Measurements from ENCODE around the gene CORT.
A peak's percentile ranks its signal among the peaks of the same experiment; 100 is the strongest.
"Not testable (repeated sequence)": the region's sequence is repeated elsewhere in the genome, so short reads cannot be mapped to it uniquely, and the experiment has no call there.

Gene CORT

DNA sequence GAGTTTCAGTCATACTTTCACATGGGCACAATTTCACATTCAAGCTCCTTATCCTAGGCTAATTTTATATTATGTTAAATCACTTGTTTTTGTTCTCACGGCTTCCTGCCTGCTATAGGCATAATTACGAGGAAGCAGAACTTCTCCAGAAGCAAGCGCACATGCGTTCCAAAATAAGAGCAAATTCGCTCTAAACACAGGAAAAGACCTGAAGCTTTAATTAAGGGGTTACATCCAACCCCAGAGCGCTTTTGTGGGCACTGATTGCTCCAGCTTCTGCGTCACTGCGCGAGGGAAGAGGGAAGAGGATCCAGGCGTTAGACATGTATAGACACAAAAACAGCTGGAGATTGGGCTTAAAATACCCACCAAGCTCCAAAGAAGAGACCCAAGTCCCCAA, at the start of gene CORT:
Gene CORT (plus strand): TSS at position 281 of the 400 bp plus-strand sequence. CDS start 193 bp downstream, outside the sequence.
- no peak for DNase-seq

DNA sequence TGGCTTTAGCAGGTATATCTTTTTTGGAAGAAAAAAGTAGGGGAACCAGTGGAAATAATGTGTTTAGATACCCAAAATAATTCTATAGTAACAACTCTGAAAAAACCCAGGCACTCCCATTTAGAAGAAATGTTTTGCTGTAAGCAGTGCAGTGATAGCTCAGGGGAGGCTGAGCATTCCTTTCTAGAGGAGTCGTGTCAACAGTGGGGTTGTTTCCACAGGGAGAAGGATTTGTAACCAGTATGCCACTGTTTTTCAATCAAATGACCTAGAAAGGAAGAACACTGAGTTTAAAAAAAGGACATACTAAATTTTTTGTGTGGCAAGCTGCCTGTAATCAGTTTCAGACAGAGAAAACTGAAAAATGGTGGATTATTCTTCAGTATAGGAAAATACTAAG, 48.5 kb upstream of the CORT start:
- DNase-seq = no peak

DNA sequence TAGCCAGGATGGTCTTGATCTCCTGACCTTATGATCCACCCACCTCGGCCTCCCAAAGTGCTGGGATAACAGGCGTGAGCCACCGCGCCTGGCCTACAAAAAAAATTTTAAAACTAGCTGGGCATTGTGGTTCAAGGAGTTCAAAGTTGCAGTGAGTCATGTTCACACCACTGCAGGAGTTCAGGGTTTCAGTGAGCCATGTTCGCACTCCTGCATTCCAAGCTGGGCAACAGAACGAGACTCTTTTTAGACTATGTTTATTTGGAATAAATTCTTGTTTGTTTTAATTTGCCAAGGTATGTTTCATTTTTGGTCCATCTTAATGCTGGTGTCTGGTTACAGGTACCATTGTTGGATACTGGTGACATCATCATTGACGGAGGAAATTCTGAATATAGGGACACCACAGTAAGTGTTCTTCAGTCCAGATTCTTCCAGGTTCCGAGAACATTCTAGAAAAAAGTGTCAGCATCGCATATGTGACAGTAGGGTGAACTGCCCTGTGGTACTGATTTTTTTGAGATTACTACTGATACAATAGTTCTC, 47.0 kb upstream of the CORT start:
- DNase-seq = no peak

DNA sequence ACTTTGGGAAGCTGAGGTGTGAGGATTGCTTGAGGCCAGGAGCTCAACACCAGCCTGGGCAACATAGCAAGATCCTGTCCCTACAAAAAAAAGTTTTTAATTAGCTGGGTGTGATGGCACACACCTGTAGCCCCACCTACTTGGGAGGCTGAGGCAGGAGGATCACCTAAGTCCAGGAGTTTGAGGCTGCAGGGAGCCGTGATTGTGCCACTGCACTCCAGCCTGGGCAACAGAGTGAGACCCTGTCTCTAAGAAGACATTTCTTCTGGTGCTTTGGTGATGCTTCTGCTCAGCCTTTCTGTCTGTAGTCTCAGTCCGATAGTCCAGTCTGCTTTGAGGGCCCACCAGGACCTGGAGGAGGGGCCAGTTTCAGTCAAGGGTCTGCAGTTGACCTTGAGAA, 42.6 kb upstream of the CORT start:
- no peak for DNase-seq

- no peak for DNase-seq
Measured at GRCh38 chr1:10415211-10415930, 34.5 kb upstream of the CORT start.

- not testable (repeated sequence) for DNase-seq
Measured at GRCh38 chr1:10415967-10416366, 33.9 kb upstream of the CORT start.

- not testable (repeated sequence) for DNase-seq
Measured at GRCh38 chr1:10418741-10419140, 31.1 kb upstream of the CORT start.

DNA sequence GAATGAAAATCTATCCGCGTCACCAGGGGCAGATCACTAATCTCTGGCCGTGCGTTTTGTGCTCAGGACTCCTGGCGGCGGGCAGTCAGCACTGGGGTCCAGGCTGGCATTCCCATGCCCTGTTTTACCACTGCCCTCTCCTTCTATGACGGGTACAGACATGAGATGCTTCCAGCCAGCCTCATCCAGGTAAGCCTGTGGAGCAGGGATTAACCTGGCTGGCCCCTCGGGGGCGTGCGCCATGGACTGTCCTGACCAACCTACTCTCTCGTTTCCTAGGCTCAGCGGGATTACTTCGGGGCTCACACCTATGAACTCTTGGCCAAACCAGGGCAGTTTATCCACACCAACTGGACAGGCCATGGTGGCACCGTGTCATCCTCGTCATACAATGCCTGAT, 30.5 kb upstream of the CORT start:
- no peak for DNase-seq

DNA sequence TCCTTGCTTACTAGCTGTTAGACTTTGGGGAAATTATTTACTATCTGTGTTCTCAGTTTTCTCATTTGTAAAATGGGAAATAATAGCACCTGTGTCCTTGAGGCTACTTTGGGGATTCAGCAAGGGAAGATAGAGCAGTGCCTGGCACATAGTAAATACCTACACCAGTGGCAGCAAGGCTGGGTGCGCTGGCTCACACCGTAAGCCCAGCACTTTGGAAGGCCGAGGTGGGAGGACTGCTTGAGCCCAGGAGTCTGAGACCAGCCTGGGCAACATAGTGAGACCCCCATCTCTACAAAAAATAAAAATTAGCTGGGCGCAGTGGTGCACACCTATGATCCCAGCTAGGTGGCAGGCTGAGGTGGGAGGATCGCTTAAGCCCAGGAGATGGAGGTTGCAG, 28.2 kb upstream of the CORT start:
- no peak for DNase-seq

DNA sequence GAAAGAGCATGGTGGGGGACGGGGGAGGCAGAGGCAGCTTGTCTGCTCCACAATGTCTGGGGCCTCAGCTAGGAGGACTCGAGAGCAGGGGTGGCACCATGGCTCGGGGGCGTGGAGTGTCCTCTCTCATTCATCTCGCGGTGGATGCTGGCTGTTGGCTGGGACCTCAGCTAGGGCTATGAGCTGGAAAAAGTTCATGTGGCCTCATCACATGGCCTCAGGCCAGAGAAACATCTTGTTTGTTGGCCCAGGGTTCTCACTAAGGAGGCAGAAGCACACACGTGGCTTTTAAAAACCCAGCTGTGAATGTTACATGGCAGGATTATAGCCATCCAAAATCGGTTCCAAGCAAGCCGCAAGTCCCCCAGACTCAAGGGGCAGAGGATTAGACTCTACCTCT, 25.8 kb upstream of the CORT start:
- no peak for DNase-seq

DNA sequence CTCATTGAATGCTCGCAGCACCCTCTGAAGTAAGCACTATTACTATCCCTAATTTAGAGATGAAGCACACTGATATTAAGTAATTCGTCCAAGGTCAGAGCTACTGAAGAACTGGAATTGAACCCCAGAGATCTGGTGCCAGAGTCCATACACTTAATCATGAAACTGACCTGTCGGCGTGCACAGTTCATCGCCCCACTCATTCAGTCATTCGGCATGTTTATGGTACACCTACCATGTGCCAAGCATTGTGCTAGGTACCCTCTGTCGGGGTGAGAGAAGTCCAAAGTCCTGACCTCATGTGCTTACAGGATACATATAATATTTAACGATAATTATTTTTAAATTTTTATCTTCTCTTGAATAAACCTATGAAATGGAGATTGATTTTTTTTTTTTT, 25.2 kb upstream of the CORT start:
- no peak for DNase-seq

DNA sequence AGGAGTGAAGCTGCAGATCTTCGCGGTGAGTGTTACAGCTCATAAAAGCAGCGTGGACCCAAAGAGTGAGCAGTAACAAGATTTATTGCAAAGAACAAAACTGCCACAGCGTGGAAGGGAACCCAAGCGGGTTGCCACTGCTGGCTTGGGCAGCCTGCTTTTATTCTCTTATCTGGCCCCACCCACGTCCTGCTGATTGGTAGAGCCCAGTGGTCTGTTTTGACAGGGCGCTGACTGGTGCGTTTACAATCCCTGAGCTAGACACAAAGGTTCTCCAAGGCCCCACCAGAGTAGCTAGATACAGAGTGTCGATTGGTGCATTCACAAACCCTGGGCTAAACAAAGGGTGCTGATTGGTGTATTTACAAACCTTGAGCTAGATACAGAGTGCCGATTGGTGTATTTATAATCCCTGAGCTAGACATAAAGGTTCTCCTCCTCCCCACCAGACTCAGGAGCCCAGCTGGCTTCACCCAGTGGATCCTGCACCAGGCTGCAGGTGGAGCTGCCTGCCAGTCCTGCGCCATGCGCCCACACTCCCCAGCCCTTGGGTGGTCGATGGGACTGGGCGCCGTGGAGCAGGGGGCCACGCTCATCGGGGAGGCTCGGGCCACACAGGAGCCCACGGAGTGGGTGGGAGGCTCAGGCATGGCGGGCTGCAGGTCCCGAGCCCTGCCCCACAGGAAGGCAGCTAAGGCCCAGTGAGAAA, 23.9 kb upstream of the CORT start:
- DNase-seq = not testable (repeated sequence)

DNA sequence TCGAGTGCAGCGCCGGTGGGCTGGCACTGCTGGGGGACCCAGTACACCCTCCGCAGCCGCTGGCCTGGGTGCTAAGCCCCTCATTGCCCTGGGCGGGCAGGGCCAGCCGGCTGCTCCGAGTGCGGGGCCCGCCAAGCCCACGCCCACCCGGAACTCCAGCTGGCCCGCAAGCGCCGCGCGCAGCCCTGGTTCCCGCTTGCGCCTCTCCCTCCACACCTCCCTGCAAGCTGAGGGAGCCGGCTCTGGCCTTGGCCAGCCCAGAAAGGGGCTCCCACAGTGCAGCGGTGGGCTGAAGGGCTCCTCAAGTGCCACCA, 23.3 kb upstream of the CORT start:
- DNase-seq = not testable (repeated sequence)

DNA sequence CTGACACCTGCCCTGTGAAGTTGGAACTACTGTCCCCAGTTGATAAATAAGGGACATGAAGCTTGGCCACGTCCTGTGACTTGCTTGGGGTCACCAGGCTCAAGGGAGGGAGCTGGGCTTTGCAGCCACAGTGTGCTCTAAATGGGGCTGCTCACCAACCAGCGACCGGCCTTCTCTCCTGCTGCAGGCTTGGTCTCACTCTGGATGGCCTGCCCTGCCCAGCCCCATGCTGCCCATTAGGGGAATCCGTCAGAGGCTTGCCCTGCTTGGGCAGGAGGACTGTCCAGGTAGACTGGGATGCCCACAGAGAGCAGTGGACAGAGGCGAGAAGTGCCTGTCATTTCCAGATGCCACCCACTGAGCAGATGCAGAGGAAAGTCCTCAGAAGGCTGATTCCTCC, 20.8 kb upstream of the CORT start:
- no peak for DNase-seq

GRCh38 chr1:10429868-10430215, 20.0 kb upstream of the CORT start:
- DNase-seq = no peak

DNA sequence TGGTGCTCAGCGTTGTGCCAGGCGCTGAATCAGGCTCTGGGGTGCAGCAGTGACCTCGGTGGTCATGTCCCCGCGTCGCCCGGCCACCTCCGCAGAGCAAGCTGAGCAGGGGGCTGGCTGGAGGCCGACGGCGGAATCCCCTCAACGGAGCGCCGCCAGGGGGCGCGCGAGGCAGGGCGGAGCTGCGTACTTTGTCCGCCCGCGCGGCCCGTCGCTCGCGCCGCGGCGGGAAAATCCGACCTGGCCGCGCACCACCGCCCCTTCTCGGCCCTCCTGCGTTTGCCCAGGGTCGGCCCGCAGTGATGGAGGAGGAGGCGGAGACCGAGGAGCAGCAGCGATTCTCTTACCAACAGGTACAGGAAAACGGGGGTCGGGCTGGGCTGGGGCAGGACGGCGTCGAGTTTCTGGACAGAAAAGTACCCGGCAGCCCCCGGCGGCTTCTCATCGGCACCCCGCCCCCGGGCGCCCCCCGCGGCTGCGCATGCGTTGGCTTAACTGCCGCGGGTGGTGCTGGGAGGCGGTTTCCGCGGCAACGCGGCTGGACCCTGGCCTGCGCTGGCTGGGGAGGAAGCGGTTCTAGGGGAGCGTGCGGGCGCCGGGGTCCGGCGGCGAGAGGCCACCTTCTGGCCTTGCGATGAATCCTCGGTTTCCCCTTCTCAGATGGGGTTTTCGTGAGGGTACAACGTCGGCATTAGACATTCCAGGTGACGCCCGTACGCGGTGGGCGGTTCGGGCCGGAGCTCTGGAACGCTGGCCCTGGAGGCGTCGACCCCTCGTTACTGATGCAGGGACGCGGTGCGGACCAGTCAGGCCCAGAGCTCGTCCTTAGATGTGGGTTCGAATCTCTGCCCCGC, 19.4 kb upstream of the CORT start, which contains the start of gene CENPS:
Gene CENPS (plus strand): TSS at position 218 of the 854 bp plus-strand sequence. CDS start 85 bp downstream, at position 303.
- DNase-seq = peak; percentile 90

- no peak for DNase-seq
Measured at GRCh38 chr1:10431070-10431730, 18.6 kb upstream of the CORT start.

DNA sequence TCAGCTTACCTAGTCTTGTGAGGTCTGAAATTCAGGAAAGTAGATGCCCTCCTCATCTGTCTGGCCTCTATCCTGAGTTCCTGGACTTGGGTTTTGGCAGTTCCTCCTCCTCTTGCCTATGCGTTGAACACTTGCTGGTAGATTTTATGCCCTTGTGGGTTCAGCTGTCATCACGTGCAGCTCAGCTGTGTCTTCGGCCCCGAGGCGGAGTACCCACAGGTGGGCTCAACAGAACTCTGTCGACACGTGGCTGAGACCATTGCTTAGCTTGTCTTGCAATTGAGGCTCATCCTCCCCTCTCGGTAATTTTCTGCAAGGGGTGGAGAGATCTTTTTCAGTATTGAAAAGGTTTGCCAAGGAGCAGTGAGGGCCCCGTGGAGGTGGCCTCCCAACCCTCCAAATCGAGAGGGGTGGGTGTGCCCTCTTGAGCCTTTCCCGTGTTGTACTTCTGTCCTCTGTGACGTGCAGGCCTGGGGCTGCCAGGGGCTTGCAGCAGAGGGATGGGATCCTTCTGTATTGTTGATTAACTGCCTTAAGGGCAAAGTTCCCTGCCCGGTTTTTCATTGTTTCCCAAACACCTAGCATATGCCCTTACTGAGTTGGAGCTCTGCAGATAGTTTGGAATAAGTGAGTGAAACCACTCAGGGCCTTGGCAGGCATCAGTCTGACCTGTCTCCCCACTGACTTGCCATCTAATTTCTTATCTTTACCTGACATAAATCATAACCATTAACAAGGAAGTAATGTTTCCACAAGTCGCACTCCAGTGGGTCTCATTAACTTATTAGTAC, 16.7 kb upstream of the CORT start:
- DNase-seq = no peak

DNA sequence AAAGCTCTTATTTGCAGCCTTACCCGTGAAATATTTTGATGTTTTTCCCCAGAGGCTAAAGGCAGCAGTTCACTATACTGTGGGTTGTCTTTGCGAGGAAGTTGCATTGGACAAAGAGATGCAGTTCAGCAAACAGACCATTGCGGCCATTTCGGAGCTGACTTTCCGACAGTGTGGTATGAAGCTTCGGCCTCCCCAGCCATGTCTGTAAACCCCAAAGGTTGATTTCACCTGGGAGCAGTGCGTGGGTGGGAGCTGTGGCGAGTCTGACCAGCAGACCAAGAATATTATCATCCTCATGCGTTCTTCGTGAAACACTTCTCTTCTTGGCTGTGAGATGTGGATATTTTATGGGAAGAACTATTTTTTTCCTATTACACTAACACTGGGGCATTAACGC, 16.0 kb upstream of the CORT start:
- no peak for DNase-seq

- DNase-seq = no peak
Measured at GRCh38 chr1:10434590-10434989, 15.2 kb upstream of the CORT start.

DNA sequence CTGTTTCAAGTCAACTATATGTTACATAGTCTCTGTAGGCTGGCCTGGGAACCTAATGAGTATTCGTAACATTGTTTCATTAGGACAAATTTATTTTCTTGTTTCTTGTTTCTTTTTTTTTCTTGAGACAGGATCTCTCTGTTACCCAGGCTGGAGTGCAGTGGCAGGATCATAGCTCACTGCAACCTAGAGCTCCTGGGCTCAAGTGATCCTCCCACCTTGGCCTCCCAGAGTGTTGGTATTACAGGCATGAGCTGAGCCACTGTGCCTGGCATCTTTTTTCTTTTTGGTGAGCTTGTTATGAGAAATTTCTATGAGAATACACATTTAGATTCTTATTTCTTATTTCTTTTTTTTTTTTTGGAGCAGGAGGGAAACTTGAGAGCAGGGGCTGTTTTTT, 12.8 kb upstream of the CORT start:
- no peak for DNase-seq

DNA sequence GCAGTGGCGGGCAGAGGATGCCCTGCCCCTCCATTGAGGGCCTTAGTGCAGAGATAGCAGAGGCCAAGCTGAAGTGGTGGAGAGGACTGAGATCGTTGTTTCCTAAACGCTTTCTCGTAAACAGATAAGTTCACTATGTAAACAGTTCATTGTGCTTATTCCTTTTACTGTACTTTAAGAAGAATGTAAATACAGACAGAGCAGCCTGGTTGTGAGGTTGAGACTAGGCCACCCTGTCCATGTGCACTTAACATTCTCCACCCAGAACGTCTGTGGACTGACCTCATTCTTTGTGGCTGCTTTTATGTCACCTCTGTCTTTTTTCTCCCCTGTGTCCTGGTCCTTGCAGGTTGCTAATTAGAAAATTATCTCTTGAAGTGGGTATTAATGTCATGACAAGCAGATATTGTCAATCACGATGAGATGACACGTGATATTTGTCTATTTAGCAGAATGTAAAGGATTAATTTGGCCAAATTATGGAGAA, 11.1 kb upstream of the CORT start:
- DNase-seq = no peak

Measured in activated naive CD4-positive, alpha-beta T cell treated with anti-CD3 and anti-CD28 coated beads, Interleukin-2, amount 50 U/mL, for 16 hours (primary cell).